Measurements from ENCODE around the gene MYT1. TPM values are rescaled to one million over a fixed set of nuclear protein-coding genes. Genes with fewer than 3 reads are reported as not detected.

Gene MYT1
- total and polyA plus RNA-seq, 9 of the 15 experiments (the other 6 are each of a cell fraction or from before 2014, with no cell fraction given) = 0.02 to 0.12 (median 0.06) TPM; not detected in 4

- CTCF ChIA-PET (ENCODE audit: low intra/inter-chr PET ratio) = no interaction called here
- TF ChIP-seq MAFK (IDR thresholded peaks at IDR 0.05; ENCODE audit: low read length) = no peak
- TF ChIP-seq TBP (optimal IDR thresholded peaks at IDR 0.05; ENCODE audit: low read depth, low read length) = no peak
- TF ChIP-seq GTF2F1 (IDR thresholded peaks at IDR 0.05; ENCODE audit: low read depth, low read length) = no peak
- TF ChIP-seq ZNF3 (CRISPR knock-in tag; IDR thresholded peaks at IDR 0.05) = no peak
- TF ChIP-seq CREB1 (IDR thresholded peaks at IDR 0.05) = no peak
- no peak for TF ChIP-seq CREB1 (CRISPR knock-in tag; IDR thresholded peaks at IDR 0.05)
- peak; percentile 76 for TF ChIP-seq ZNF263 (CRISPR knock-in tag; IDR thresholded peaks at IDR 0.05; ENCODE audit: borderline replicate concordance)
- no peak for TF ChIP-seq FOXA1 (IDR thresholded peaks at IDR 0.05; ENCODE audit: borderline replicate concordance)
- peak in 1 of 2 experiments; percentile 44; a peak in 1 of 4 replicates for TF ChIP-seq ETV6 (IDR thresholded peaks at IDR 0.05; ENCODE audit: borderline replicate concordance in 1 of 2, low read depth in 2 of 2, low read length in 1 of 2)
- no peak for TF ChIP-seq ETV6 (CRISPR knock-in tag; IDR thresholded peaks at IDR 0.05; ENCODE audit: borderline replicate concordance)
- no peak for TF ChIP-seq RBM17 (IDR thresholded peaks at IDR 0.05; ENCODE audit: borderline replicate concordance, low read depth, low read length)
- TF ChIP-seq ZNF785 (CRISPR knock-in tag; IDR thresholded peaks at IDR 0.05) = no peak
- TF ChIP-seq, protein P1, sequence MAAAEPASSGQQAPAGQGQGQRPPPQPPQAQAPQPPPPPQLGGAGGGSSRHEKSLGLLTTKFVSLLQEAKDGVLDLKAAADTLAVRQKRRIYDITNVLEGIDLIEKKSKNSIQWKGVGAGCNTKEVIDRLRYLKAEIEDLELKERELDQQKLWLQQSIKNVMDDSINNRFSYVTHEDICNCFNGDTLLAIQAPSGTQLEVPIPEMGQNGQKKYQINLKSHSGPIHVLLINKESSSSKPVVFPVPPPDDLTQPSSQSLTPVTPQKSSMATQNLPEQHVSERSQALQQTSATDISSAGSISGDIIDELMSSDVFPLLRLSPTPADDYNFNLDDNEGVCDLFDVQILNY (CRISPR knock-in tag; IDR thresholded peaks at IDR 0.05) = no peak
- TF ChIP-seq EGR1 (conservative IDR thresholded peaks at IDR 0.05) = peak; percentile 33
- TF ChIP-seq ZNF449 (CRISPR knock-in tag; IDR thresholded peaks at IDR 0.05) = no peak
- no peak for TF ChIP-seq TOE1 (IDR thresholded peaks at IDR 0.05; ENCODE audit: borderline replicate concordance)
- TF ChIP-seq TOE1 (CRISPR knock-in tag; IDR thresholded peaks at IDR 0.05; ENCODE audit: borderline replicate concordance, low read depth) = no peak
- TF ChIP-seq MYBL2 (IDR thresholded peaks at IDR 0.05; ENCODE audit: low read depth) = no peak
- TF ChIP-seq MYBL2 (CRISPR knock-in tag; IDR thresholded peaks at IDR 0.05; ENCODE audit: borderline replicate concordance) = no peak
- H3K36me3 ChIP-seq (ENCODE audit: control insufficient read depth, insufficient read depth, low read length) = no peaks in the 10 kb centered on the region
- in situ Hi-C loops (cut with MboI) (no loop called here), intact Hi-C loops (cut with micrococcal nuclease) (no loop called here)
- WGBS (ENCODE audit: insufficient coverage, low coverage, missing lambda C conversion rate) = 12% methylated on average over 25 of the region's 25 CpGs
- H3K27ac ChIP-seq (ENCODE audit: extremely low read depth, low read depth, low read length) = no peak overlapping the region
- ATAC-seq (no peak), DNase-seq (ENCODE audit: extremely low read depth in 1 of 4, low spot score in 3 of 4) (no peak), FAIRE-seq (no peak)
- H3K27me3 ChIP-seq (ENCODE audit: control insufficient read depth in 2 of 2, insufficient read depth in 2 of 2, low read length in 2 of 2) = peaks cover 55 to 93% of the 10 kb centered on the region in 2 experiments
- BruUV-seq (replicated peaks) = no TSS peak
- POLR2A ChIA-PET = no interaction called here
- H3K9me3 ChIP-seq (replicated peaks; ENCODE audit: control insufficient read depth, insufficient read depth, low read depth, low read length) = no peaks in the 10 kb centered on the region
- peaks cover 15% of the 10 kb centered on the region; the same call in 1 of the 2 replicates for H4K20me1 ChIP-seq (replicated peaks; ENCODE audit: control insufficient read depth, insufficient read depth, low read length)
- H3K4me2 ChIP-seq (ENCODE audit: insufficient read depth, low read length) = no peak overlapping the region
- H3K9me1 ChIP-seq (ENCODE audit: control insufficient read depth, insufficient read depth, low read length) = no peaks in the 10 kb centered on the region
- H3K9ac ChIP-seq (ENCODE audit: insufficient read depth in 1 of 2, low read depth in 2 of 2, low read length in 2 of 2) = peak overlapping the region in 1 of 2 experiments; percentile 43; a peak in 1 of 4 replicates
- H2AFZ ChIP-seq (ENCODE audit: low read depth, low read length) = no peak overlapping the region
- peaks cover 2 to 24% of the 10 kb centered on the region in 2 experiments; a peak in 4 of 5 replicates for H3K4me1 ChIP-seq (replicated peaks in 1 of 2; ENCODE audit: control insufficient read depth in 2 of 2, insufficient read depth in 2 of 2, low read length in 2 of 2)
- no peaks in the 10 kb centered on the region for H3K79me2 ChIP-seq (ENCODE audit: control insufficient read depth, insufficient read depth, low read length)
- H3K4me3 ChIP-seq = no peak overlapping the region
These were observed 43.7 kb downstream of the MYT1 start for GRCh38 chr20:64207641-64208590.
